HFFc6 (cell line): ENCODE data around the gene GAL3ST3. TPM values are rescaled to one million over a fixed set of nuclear protein-coding genes. Genes with fewer than 3 reads are reported as not detected.

Experiments
- DNase-seq: peaks from one replicate; pipeline ENCODE4 v3.0.0-alpha.2; 2018
- H3K27ac Mint-ChIP-seq: 2 replicates; pipeline ENCODE4 v1.8.0; 2020; ENCODE audit warnings: mild to moderate bottlenecking, mixed read lengths
- H3K27me3 Mint-ChIP-seq: 2 replicates; pipeline ENCODE4 v1.8.0; 2021; ENCODE audit warnings: mild to moderate bottlenecking, moderate library complexity, mixed read lengths; ENCODE audit not compliant: insufficient read depth
- H3K36me3 Mint-ChIP-seq: 2 replicates; pipeline ENCODE4 v1.8.0; 2021; ENCODE audit warnings: low read depth, mixed read lengths
- H3K4me1 Mint-ChIP-seq: 2 replicates; pipeline ENCODE4 v1.8.0; 2020; ENCODE audit warnings: low read depth, mixed read lengths
- H3K4me3 Mint-ChIP-seq: 2 replicates; pipeline ENCODE4 v1.8.0; 2020; ENCODE audit warnings: mild to moderate bottlenecking, moderate library complexity, mixed read lengths
- H3K9me3 Mint-ChIP-seq: 2 replicates; pipeline ENCODE4 v1.8.0; 2020; ENCODE audit warnings: mild to moderate bottlenecking, mixed read lengths
- total RNA-seq, 6 experiments: library from RNA; stranded (reverse); fragmentation: NEBNext Ultra II Directional; extraction: Animal tissue kit (Norgen Biotek cat#: 25700); gene quantifications; 2 replicates in 1 of 6; 3 replicates in 5 of 6; pipeline ENCODE4 v1.2.3, GENCODE V29; 2021
- TF ChIP-seq, protein P1 (sequence below): fragments of 200-600 bp; sonication (generic); IDR thresholded peaks from 2 replicates; pipeline ENCODE4 v1.5.0; 2021; ENCODE audit warnings: antibody characterized with exemption, mild to moderate bottlenecking

The GAL3ST3 gene
- total RNA-seq, 6 experiments from 2014 or later: 0.14 TPM; not detected in 5

DNA sequence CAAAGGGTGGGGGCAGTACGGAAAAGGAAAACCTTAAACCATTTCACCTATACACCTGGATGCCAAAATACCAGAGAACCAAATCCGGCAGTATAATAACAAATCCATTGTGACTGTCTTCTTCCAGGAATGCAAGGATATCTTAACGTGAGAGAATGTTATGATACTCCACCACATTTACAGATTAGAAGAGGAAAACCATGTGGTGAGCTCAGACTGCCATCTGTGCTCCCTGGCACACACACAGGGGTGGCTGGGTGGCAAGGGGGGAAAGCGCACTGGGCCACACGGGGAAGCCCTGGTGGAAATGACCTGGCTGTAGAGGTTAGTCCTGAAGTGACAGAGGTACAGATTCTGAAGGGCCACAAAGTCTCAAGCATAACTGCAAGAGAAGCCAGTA, 56.9 kb downstream of the GAL3ST3 start:
- TF ChIP-seq, protein P1, sequence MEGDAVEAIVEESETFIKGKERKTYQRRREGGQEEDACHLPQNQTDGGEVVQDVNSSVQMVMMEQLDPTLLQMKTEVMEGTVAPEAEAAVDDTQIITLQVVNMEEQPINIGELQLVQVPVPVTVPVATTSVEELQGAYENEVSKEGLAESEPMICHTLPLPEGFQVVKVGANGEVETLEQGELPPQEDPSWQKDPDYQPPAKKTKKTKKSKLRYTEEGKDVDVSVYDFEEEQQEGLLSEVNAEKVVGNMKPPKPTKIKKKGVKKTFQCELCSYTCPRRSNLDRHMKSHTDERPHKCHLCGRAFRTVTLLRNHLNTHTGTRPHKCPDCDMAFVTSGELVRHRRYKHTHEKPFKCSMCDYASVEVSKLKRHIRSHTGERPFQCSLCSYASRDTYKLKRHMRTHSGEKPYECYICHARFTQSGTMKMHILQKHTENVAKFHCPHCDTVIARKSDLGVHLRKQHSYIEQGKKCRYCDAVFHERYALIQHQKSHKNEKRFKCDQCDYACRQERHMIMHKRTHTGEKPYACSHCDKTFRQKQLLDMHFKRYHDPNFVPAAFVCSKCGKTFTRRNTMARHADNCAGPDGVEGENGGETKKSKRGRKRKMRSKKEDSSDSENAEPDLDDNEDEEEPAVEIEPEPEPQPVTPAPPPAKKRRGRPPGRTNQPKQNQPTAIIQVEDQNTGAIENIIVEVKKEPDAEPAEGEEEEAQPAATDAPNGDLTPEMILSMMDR: no peak
- Mint-ChIP-seq H3K27me3 (no peaks in the 10 kb centered on the region; the same call in 1 of the 2 replicates), H3K4me3 (no peak overlapping the region), H3K9me3 (no peaks in the 10 kb centered on the region), H3K36me3 (no peaks in the 10 kb centered on the region), H3K27ac (no peak overlapping the region), H3K4me1 (peaks cover 8% of the 10 kb centered on the region)
- no peak for DNase-seq

Other genes starting within 250 kb of the GAL3ST3 start
- gene SNX32, start 215.2 kb downstream of the GAL3ST3 start, total RNA-seq: not detected
- 1,000 to 10,000 TPM; 2,002 to 2,288 (median 2,238) TPM for gene CFL1, start 191.0 kb downstream of the GAL3ST3 start, total RNA-seq
- 10 to 100 TPM; 38.4 to 47.9 (median 43.1) TPM for gene MUS81, start 188.7 kb downstream of the GAL3ST3 start, total RNA-seq
- 100 to 1,000 TPM; 318 to 359 (median 329) TPM for gene EFEMP2, start 176.4 kb downstream of the GAL3ST3 start, total RNA-seq
- under 1 TPM in 4 of 6 experiments, not detected in 2; 0.11 to 0.22 (median 0.14) TPM for gene CTSW, start 169.3 kb downstream of the GAL3ST3 start, total RNA-seq
- gene FIBP, start 160.7 kb downstream of the GAL3ST3 start, total RNA-seq: 100 to 1,000 TPM; 117 to 145 (median 135) TPM
- gene CCDC85B, start 158.5 kb downstream of the GAL3ST3 start, total RNA-seq: 100 to 1,000 TPM in 2 of 6 experiments, 10 to 100 TPM in 4; 78.9 to 112 (median 87.7) TPM
- 100 to 1,000 TPM; 134 to 275 (median 234) TPM for gene FOSL1, start 148.8 kb downstream of the GAL3ST3 start, total RNA-seq
- gene C11orf68, start 130.1 kb downstream of the GAL3ST3 start, total RNA-seq: 10 to 100 TPM; 79.0 to 94.6 (median 85.0) TPM
- gene DRAP1, start 129.7 kb downstream of the GAL3ST3 start, total RNA-seq: 100 to 1,000 TPM; 362 to 687 (median 615) TPM
- gene TSGA10IP, start 103.7 kb downstream of the GAL3ST3 start, total RNA-seq: under 1 TPM in 1 of 6 experiments, not detected in 5; 0.23 TPM
- 10 to 100 TPM; 51.7 to 69.3 (median 61.0) TPM for gene SART1, start 87.4 kb downstream of the GAL3ST3 start, total RNA-seq
- 10 to 100 TPM; 28.6 to 36.8 (median 31.7) TPM for gene EIF1AD, start 47.0 kb downstream of the GAL3ST3 start, total RNA-seq
- gene BANF1, start 46.7 kb downstream of the GAL3ST3 start, total RNA-seq: 100 to 1,000 TPM; 257 to 337 (median 300) TPM
- gene CST6, start 37.2 kb downstream of the GAL3ST3 start, total RNA-seq: under 1 TPM in 2 of 6 experiments, not detected in 4; 0.33 to 0.83 TPM
- gene CATSPER1, start 22.7 kb downstream of the GAL3ST3 start, total RNA-seq: 1 to 10 TPM; 2.1 to 3.8 (median 2.7) TPM
- 100 to 1,000 TPM; 199 to 240 (median 222) TPM for gene SF3B2, start 3.2 kb upstream of the GAL3ST3 start, total RNA-seq
- gene PACS1, start 21.1 kb upstream of the GAL3ST3 start, total RNA-seq: 100 to 1,000 TPM in 2 of 6 experiments, 10 to 100 TPM in 4; 82.8 to 114 (median 91.8) TPM
- 10 to 100 TPM; 43.4 to 51.9 (median 46.0) TPM for gene KLC2, start 208.5 kb upstream of the GAL3ST3 start, total RNA-seq
- 100 to 1,000 TPM; 220 to 272 (median 246) TPM for gene RAB1B, start 219.5 kb upstream of the GAL3ST3 start, total RNA-seq
- 1 to 10 TPM in 3 of 6 experiments, under 1 TPM in 3; 0.73 to 1.9 (median 1.1) TPM for gene CNIH2, start 229.0 kb upstream of the GAL3ST3 start, total RNA-seq
- gene YIF1A, start 240.0 kb upstream of the GAL3ST3 start, total RNA-seq: 100 to 1,000 TPM; 150 to 183 (median 153) TPM
- gene TMEM151A, start 242.7 kb upstream of the GAL3ST3 start, total RNA-seq: under 1 TPM in 2 of 6 experiments, not detected in 4; 0.07 to 0.11 TPM